ENCODE data around the gene ELMO1. TPM values are rescaled to one million over a fixed set of nuclear protein-coding genes. Genes with fewer than 3 reads are reported as not detected.

The ELMO1 gene
- polyA plus RNA-seq, 1 donor (not counting 4 experiments of a cell fraction or from before 2014, with no cell fraction given), result not detected

DNA sequence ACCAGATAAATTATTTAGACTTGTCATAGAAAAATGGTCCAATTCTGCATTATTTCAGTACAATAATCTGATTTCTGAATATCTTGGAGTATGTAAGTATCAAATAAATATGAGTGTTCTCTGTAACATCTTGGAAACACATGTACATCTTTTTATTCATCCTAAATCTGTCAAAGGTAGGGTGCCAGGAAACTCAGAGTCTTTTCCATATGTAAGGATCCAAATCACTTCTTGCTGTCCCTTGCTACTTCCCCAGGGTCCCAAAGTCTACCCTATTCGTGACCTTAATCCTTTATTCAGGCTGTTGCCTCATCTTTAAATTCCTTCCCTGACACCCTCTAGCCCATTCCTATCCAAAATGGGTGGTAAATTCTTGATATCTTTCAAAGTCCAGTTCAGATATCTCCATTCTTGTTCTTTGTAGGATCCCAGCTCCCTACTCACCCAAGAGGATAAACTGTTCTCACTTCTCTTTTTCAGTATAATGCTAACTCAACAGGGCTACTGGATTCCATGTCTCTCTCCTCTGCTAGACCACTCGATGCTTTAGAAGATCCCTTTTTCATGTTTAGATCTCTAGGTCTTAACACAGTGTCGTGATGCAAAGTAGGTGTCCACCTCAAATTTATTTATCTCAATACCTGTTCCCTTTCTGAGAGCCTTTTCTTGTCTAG is 493.1 kb downstream of the ELMO1 start:
- H4K20me1 ChIP-seq (ENCODE audit: control insufficient read depth, extremely low read depth, insufficient read depth, low read length), result no peaks in the 10 kb centered on the region
- H3K9me1 ChIP-seq (ENCODE audit: control insufficient read depth, extremely low read depth, insufficient read depth, low read length), result no peaks in the 10 kb centered on the region
- FAIRE-seq, result no peak
- no peak overlapping the region for H3K4me3 ChIP-seq (ENCODE audit: control insufficient read depth in 2 of 3, extremely low read depth in 1 of 3, insufficient read depth in 2 of 3, low read depth in 1 of 3, low read length in 3 of 3)
- H3K79me2 ChIP-seq (ENCODE audit: control insufficient read depth, insufficient read depth, low read length), result no peaks in the 10 kb centered on the region
- H3K4me1 ChIP-seq (ENCODE audit: control insufficient read depth, extremely low read depth, insufficient read depth, low read length), result no peaks in the 10 kb centered on the region
- DNase-seq (ENCODE audit: low read depth, low spot score), result no peak
- no peak overlapping the region for H2AFZ ChIP-seq (ENCODE audit: control insufficient read depth, low read length)
- no peak overlapping the region for H3K9ac ChIP-seq (ENCODE audit: control insufficient read depth, extremely low read depth, insufficient read depth, low read length)
- dilution Hi-C loops (cut with MboI; ENCODE audit: extremely low pct_ligation_motif_present, low sequenced_read_pairs), result no loop called here
- no peaks in the 10 kb centered on the region for H3K27me3 ChIP-seq (ENCODE audit: control insufficient read depth, extremely low read depth, insufficient read depth, low read length)
- no peaks in the 10 kb centered on the region for H3K36me3 ChIP-seq (ENCODE audit: control insufficient read depth in 2 of 2, extremely low read depth in 1 of 2, insufficient read depth in 2 of 2, low read length in 2 of 2)
- H3K4me2 ChIP-seq (ENCODE audit: control insufficient read depth, extremely low read depth, insufficient read depth, low read depth, low read length), result no peak overlapping the region
- TF ChIP-seq EZH2 (IDR thresholded peaks at IDR 0.05; ENCODE audit: low read length), result no peak
- TF ChIP-seq, protein P1, sequence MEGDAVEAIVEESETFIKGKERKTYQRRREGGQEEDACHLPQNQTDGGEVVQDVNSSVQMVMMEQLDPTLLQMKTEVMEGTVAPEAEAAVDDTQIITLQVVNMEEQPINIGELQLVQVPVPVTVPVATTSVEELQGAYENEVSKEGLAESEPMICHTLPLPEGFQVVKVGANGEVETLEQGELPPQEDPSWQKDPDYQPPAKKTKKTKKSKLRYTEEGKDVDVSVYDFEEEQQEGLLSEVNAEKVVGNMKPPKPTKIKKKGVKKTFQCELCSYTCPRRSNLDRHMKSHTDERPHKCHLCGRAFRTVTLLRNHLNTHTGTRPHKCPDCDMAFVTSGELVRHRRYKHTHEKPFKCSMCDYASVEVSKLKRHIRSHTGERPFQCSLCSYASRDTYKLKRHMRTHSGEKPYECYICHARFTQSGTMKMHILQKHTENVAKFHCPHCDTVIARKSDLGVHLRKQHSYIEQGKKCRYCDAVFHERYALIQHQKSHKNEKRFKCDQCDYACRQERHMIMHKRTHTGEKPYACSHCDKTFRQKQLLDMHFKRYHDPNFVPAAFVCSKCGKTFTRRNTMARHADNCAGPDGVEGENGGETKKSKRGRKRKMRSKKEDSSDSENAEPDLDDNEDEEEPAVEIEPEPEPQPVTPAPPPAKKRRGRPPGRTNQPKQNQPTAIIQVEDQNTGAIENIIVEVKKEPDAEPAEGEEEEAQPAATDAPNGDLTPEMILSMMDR (optimal IDR thresholded peaks at IDR 0.05 in 1 of 3, IDR thresholded peaks at IDR 0.05 in 1 of 3, conservative IDR thresholded peaks at IDR 0.05 in 1 of 3; ENCODE audit: extremely low read depth in 1 of 3, insufficient read depth in 2 of 3, low read length in 3 of 3), result no peak
- no peaks in the 10 kb centered on the region for H3K9me3 ChIP-seq (ENCODE audit: control insufficient read depth, low read depth, low read length)
- no peak overlapping the region for H3K27ac ChIP-seq (ENCODE audit: control insufficient read depth, insufficient read depth, low read length)

DNA sequence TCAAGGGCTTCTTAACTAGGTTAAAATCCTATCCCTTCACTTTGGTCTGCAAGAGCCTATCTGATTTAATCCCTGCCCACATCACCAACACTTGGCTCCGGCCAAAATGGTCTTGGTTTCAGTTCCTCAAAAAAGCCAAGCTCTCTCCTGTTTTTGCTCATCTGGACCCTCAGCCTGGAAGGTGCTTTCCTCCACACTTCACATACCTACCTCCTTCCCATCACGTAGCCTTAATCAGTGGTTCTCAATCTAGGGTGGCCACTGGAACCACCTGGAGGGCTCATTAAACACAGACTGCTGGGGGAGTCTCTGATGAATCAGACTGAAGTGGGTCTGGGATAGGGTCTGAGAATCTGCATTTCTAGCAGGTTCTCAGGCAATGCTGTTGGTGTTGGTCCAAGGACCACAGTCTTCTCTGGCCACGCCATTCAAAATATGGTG is 497.4 kb downstream of the ELMO1 start:
- dilution Hi-C loops (cut with MboI; ENCODE audit: extremely low pct_ligation_motif_present, low sequenced_read_pairs), result no loop called here
- no peak for TF ChIP-seq EZH2 (IDR thresholded peaks at IDR 0.05; ENCODE audit: low read length)
- TF ChIP-seq, protein P1 (optimal IDR thresholded peaks at IDR 0.05 in 1 of 3, IDR thresholded peaks at IDR 0.05 in 1 of 3, conservative IDR thresholded peaks at IDR 0.05 in 1 of 3; ENCODE audit: extremely low read depth in 1 of 3, insufficient read depth in 2 of 3, low read length in 3 of 3), result no peak
- Histone ChIP-seq H4K20me1 (ENCODE audit: control insufficient read depth, extremely low read depth, insufficient read depth, low read length) (no peaks in the 10 kb centered on the region), H2AFZ (ENCODE audit: control insufficient read depth, low read length) (no peak overlapping the region), H3K27ac (ENCODE audit: control insufficient read depth, insufficient read depth, low read length) (no peak overlapping the region), H3K79me2 (ENCODE audit: control insufficient read depth, insufficient read depth, low read length) (no peaks in the 10 kb centered on the region), H3K9me3 (ENCODE audit: control insufficient read depth, low read depth, low read length) (no peaks in the 10 kb centered on the region), H3K9ac (ENCODE audit: control insufficient read depth, extremely low read depth, insufficient read depth, low read length) (no peak overlapping the region), H3K9me1 (ENCODE audit: control insufficient read depth, extremely low read depth, insufficient read depth, low read length) (no peaks in the 10 kb centered on the region), H3K4me2 (ENCODE audit: control insufficient read depth, extremely low read depth, insufficient read depth, low read depth, low read length) (no peak overlapping the region), H3K4me3 (ENCODE audit: control insufficient read depth in 2 of 3, extremely low read depth in 1 of 3, insufficient read depth in 2 of 3, low read depth in 1 of 3, low read length in 3 of 3) (no peak overlapping the region), H3K4me1 (ENCODE audit: control insufficient read depth, extremely low read depth, insufficient read depth, low read length) (no peaks in the 10 kb centered on the region), H3K36me3 (ENCODE audit: control insufficient read depth in 2 of 2, extremely low read depth in 1 of 2, insufficient read depth in 2 of 2, low read length in 2 of 2) (no peaks in the 10 kb centered on the region), H3K27me3 (ENCODE audit: control insufficient read depth, extremely low read depth, insufficient read depth, low read length) (no peaks in the 10 kb centered on the region)
- DNase-seq (ENCODE audit: low read depth, low spot score) (no peak), FAIRE-seq (no peak)

Measured in keratinocyte (primary cell).